HepG2 (cell line): Measurements from ENCODE around the gene ZNF100. TPM values are rescaled to one million over a fixed set of nuclear protein-coding genes. Genes with fewer than 3 reads are reported as not detected.
A peak's percentile ranks its signal among the peaks of the same experiment; 100 is the strongest.

Experiments
- AGO2 ChIP-seq: fragments of 200-400 bp; formaldehyde crosslinking; optimal IDR thresholded peaks from 2 replicates; pipeline ENCODE3; 2017; ENCODE audit warnings: mild to moderate bottlenecking, low read depth, low read length, moderate library complexity
- CEBPZ ChIP-seq: IDR thresholded peaks from 2 replicates; pipeline ENCODE4 v1.6.1; 2012; ENCODE audit warnings: low read length, improper control_type of control experiment
- E2F2 ChIP-seq: sonication (generic); formaldehyde crosslinking; IDR thresholded peaks from 2 replicates; pipeline ENCODE4 v1.4.0; 2020; ENCODE audit warnings: missing genetic modification reagents, borderline replicate concordance
- HOXA3 ChIP-seq: sonication (generic); formaldehyde crosslinking; IDR thresholded peaks from 2 replicates; pipeline ENCODE4 v1.5.0; 2020; ENCODE audit warnings: missing genetic modification reagents
- HOXA7 ChIP-seq: sonication (generic); formaldehyde crosslinking; IDR thresholded peaks from 2 replicates; pipeline ENCODE4 v1.8.1; 2022; ENCODE audit warnings: mild to moderate bottlenecking, missing genetic modification reagents, moderate library complexity
- JARID2 ChIP-seq: sonication (generic); formaldehyde crosslinking; IDR thresholded peaks from 2 replicates; pipeline ENCODE4 v1.8.1; 2023; ENCODE audit warnings: missing genetic modification reagents, inconsistent platforms; ENCODE audit not compliant: insufficient replicate concordance
- JUNB ChIP-seq: sonication (generic); formaldehyde crosslinking; IDR thresholded peaks from 2 replicates; pipeline ENCODE4 v1.8.0; 2022; ENCODE audit warnings: missing genetic modification reagents, mild to moderate bottlenecking, borderline replicate concordance
- KLF11 ChIP-seq: IDR thresholded peaks from 2 replicates; pipeline ENCODE4 v1.6.1; 2016; ENCODE audit warnings: missing compliant biosample characterization
- KMT2A ChIP-seq: sonication (generic); formaldehyde crosslinking; IDR thresholded peaks from 2 replicates; pipeline ENCODE4 v1.4.0; 2020; ENCODE audit warnings: missing genetic modification reagents
- NCOA2 ChIP-seq: sonication (generic); formaldehyde crosslinking; IDR thresholded peaks from 2 replicates; pipeline ENCODE4 v1.8.0; 2022; ENCODE audit warnings: inconsistent platforms
- SKI ChIP-seq: fragments of 450-650 bp; IDR thresholded peaks from one replicate; pipeline ENCODE4 v1.6.1; 2018; ENCODE audit warnings: mild to moderate bottlenecking; ENCODE audit not compliant: partially characterized antibody
- SMARCE1 ChIP-seq: fragments of 450-650 bp; IDR thresholded peaks from 2 replicates; pipeline ENCODE4 v1.6.1; 2017; ENCODE audit warnings: borderline replicate concordance
- SNRNP70 ChIP-seq: fragments of 200-400 bp; formaldehyde crosslinking; IDR thresholded peaks from 2 replicates; pipeline ENCODE4 v1.6.1; 2017; ENCODE audit warnings: mild to moderate bottlenecking, low read depth, low read length, moderate library complexity
- SRSF4 ChIP-seq: fragments of 200-400 bp; formaldehyde crosslinking; IDR thresholded peaks from one replicate; pipeline ENCODE4 v1.6.1; 2018; ENCODE audit warnings: mild to moderate bottlenecking, low read depth, low read length, moderate library complexity; ENCODE audit not compliant: poor library complexity, severe bottlenecking
- SUZ12 ChIP-seq: fragments of 150-350 bp; IDR thresholded peaks from 2 replicates; pipeline ENCODE4 v1.6.1; 2014; ENCODE audit warnings: low read depth, low read length
- TGIF2 ChIP-seq: IDR thresholded peaks from 2 replicates; pipeline ENCODE4 v1.6.1; 2016; ENCODE audit warnings: control low read depth, missing compliant biosample characterization
- ZBTB3 ChIP-seq: sonication (generic); formaldehyde crosslinking; IDR thresholded peaks from 2 replicates; pipeline ENCODE4 v1.4.0; 2020; ENCODE audit warnings: low read depth, mild to moderate bottlenecking, moderate library complexity, missing genetic modification reagents, borderline replicate concordance
- ZBTB7A ChIP-seq: sonication (generic); formaldehyde crosslinking; IDR thresholded peaks from 2 replicates; pipeline ENCODE4 v1.8.0; 2022; ENCODE audit warnings: mild to moderate bottlenecking, missing genetic modification reagents
- ZFP36L1 ChIP-seq: sonication (generic); formaldehyde crosslinking; IDR thresholded peaks from 2 replicates; pipeline ENCODE4 v1.8.0; 2022; ENCODE audit warnings: mild to moderate bottlenecking, missing genetic modification reagents, moderate library complexity
- ZFP36L2 ChIP-seq: sonication (generic); formaldehyde crosslinking; IDR thresholded peaks from 2 replicates; pipeline ENCODE4 v1.4.0; 2020; ENCODE audit warnings: missing genetic modification reagents
- ZNF280B ChIP-seq: sonication (generic); formaldehyde crosslinking; IDR thresholded peaks from 2 replicates; pipeline ENCODE4 v1.5.0; 2020; ENCODE audit warnings: missing genetic modification reagents, mild to moderate bottlenecking, borderline replicate concordance
- ZNF513 ChIP-seq: sonication (generic); formaldehyde crosslinking; conservative IDR thresholded peaks from 2 replicates; pipeline ENCODE4 v1.5.0; 2020; ENCODE audit warnings: missing genetic modification reagents
- ZNF780A ChIP-seq: sonication (generic); formaldehyde crosslinking; IDR thresholded peaks from 2 replicates; pipeline ENCODE4 v1.8.0; 2022; ENCODE audit warnings: mild to moderate bottlenecking, missing genetic modification reagents, moderate library complexity
- polyA plus RNA-seq, 8 experiments: library from polyadenylated mRNA; depleted of rRNA in 3 of 8; stranded (reverse) in 7 of 8; unstranded in 1 of 8; fragments of >200 nt; fragmentation: Illumina TruSeq in 4 of 8; extraction: Trizol in 4 of 8; gene quantifications; 2 replicates each; pipeline versions ENCODE4 v1.2.1 to v1.2.3, GENCODE V29; 2011 to 2016; ENCODE audit warnings: low read depth in 4 of 8, missing spikeins in 1 of 8, mixed read lengths in 1 of 8; ENCODE audit not compliant: insufficient read depth in 1 of 8
- total RNA-seq, 5 experiments: library from RNA; depleted of rRNA; stranded (reverse); fragments of >200 nt; fragmentation: Illumina TruSeq; extraction: Trizol; gene quantifications; 2 replicates each; pipeline ENCODE4 v1.2.3, GENCODE V29; 2016; ENCODE audit warnings: low read depth in 1 of 5

The ZNF100 gene
- total and polyA plus RNA-seq, 2 of the 13 experiments (the other 11 are each of a cell fraction or from before 2014, with no cell fraction given), result 2.5 to 11.4 TPM

- TF ChIP-seq ZNF513 (CRISPR knock-in tag) (no peak), ZBTB7A (CRISPR knock-in tag) (no peak), SNRNP70 (no peak), NCOA2 (CRISPR knock-in tag) (no peak), HOXA3 (CRISPR knock-in tag) (peak; percentile 63), CEBPZ (no peak), JUNB (no peak), ZNF280B (CRISPR knock-in tag) (peak; percentile 58; the same call in 1 of the 2 replicates), JARID2 (CRISPR knock-in tag) (no peak), E2F2 (CRISPR knock-in tag) (no peak), KMT2A (CRISPR knock-in tag) (peak; percentile 57; the same call in 1 of the 2 replicates), ZNF780A (CRISPR knock-in tag) (no peak), TGIF2 (peak; percentile 66; the same call in 1 of the 2 replicates), AGO2 (peak; percentile 44), SRSF4 (no peak), KLF11 (CRISPR knock-in tag) (no peak), SUZ12 (no peak), SMARCE1 (no peak), ZFP36L2 (CRISPR knock-in tag) (no peak), SKI (no peak), ZFP36L1 (CRISPR knock-in tag) (0 out of 2 replicates have a peak, but pooled peaks have one; percentile 32), ZBTB3 (CRISPR knock-in tag) (no peak), HOXA7 (CRISPR knock-in tag) (no peak)
Measured at GRCh38 chr19:21767065-21767800, at the start of gene ZNF100 (continued).
